ENCODE measurements around the gene RUNX1. TPM values are rescaled to one million over a fixed set of nuclear protein-coding genes. Genes with fewer than 3 reads are reported as not detected.

RUNX1 gene
- total RNA-seq, 1 donor from 2014 or later: 92.1 TPM

DNA sequence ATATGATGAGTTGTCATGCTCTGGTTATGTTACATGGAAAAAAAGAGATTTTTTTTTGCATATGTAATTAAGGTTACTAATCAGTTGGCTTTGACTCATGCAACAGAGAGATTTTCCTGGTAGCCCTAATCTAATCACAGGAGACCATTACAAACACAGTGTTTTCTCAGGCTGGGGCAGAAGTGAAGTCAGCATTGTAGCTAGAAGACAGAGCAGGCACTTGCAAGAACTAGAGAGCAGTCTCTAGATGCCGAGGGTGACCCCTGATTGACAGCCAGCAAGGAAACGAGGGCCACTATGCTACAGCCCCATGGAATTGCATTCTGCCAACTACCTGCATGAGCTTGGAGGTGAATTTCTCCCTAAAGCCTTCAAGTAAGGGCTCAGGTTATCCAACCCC lies 151.3 kb downstream of the RUNX1 start:
- TF ChIP-seq, protein P1, sequence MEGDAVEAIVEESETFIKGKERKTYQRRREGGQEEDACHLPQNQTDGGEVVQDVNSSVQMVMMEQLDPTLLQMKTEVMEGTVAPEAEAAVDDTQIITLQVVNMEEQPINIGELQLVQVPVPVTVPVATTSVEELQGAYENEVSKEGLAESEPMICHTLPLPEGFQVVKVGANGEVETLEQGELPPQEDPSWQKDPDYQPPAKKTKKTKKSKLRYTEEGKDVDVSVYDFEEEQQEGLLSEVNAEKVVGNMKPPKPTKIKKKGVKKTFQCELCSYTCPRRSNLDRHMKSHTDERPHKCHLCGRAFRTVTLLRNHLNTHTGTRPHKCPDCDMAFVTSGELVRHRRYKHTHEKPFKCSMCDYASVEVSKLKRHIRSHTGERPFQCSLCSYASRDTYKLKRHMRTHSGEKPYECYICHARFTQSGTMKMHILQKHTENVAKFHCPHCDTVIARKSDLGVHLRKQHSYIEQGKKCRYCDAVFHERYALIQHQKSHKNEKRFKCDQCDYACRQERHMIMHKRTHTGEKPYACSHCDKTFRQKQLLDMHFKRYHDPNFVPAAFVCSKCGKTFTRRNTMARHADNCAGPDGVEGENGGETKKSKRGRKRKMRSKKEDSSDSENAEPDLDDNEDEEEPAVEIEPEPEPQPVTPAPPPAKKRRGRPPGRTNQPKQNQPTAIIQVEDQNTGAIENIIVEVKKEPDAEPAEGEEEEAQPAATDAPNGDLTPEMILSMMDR (IDR thresholded peaks at IDR 0.05): no peak
- Mint-ChIP-seq H3K27ac (no peak overlapping the region), H3K36me3 (ENCODE audit: low read depth) (peaks cover 28% of the 10 kb centered on the region), H3K9me3 (peaks cover 4% of the 10 kb centered on the region), H3K4me3 (no peak overlapping the region), H3K27me3 (no peaks in the 10 kb centered on the region), H3K4me1 (peaks cover 6% of the 10 kb centered on the region)
- ChIA-PET POLR2A (no interaction called here), CTCF (interaction anchor here (0.7 kb wide), 1 partner anchor 27 kb away, joined by 3 read pairs; no protein-coding TSS in a partner anchor)
- ATAC-seq (ENCODE audit: low read depth): no peak
- DNase-seq: no peak
- intact Hi-C loops (cut with micrococcal nuclease): no loop called here

DNA sequence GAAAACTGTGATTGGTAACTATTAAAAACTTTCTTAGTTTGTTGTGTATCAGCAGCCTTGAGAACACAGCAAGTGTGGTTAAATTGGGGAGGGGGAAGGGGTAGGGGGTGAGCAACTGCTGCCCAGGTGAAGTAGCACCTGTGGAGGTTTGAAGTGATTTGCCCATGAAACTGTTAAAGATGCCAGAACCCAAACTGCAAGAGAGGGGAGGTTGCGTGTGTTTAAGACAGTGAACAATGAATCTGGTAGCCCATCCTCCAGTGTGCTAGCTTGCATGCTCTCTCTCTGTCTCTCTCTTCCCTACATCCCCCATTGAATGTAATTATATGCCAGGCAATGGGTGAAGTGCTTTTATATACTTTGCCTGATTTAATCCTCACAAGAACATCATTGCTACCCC lies 154.7 kb downstream of the RUNX1 start:
- CTCF ChIA-PET: interaction anchor here (3.0 to 3.1 kb wide), 2 partner anchors 506 to 945 kb away, joined by 12 to 15 read pairs; no protein-coding TSS in a partner anchor
- Mint-ChIP-seq H3K9me3 (peaks cover 4% of the 10 kb centered on the region), H3K4me3 (no peak overlapping the region), H3K36me3 (ENCODE audit: low read depth) (peaks cover 21% of the 10 kb centered on the region), H3K27me3 (peaks cover 1% of the 10 kb centered on the region), H3K4me1 (peaks cover 24% of the 10 kb centered on the region), H3K27ac (no peak overlapping the region)
- DNase-seq (no peak), ATAC-seq (ENCODE audit: low read depth) (no peak)
- POLR2A ChIA-PET: interaction anchor here (2.8 kb wide), 1 partner anchor 153 kb away, joined by 22 read pairs; no protein-coding TSS in a partner anchor
- TF ChIP-seq, protein P1 (IDR thresholded peaks at IDR 0.05): no peak
- intact Hi-C loops (cut with micrococcal nuclease): no loop called here

DNA sequence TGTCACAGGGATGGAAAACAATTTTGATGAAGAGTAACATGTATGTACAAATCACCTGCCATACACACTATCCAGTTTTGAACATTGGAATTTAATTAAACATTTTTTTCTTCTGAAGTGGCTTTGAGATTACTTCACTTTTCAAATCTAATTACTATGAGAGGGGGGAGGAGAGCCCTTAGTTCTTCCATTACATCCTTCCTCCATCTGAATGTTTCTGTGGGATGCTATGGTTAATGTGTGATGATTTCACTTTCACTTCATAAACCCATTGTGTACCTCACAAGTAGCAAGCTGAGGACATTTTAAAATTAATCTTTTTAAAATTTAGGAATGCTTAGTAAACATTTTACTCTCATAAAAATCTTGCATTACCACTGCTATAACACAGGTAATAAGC lies 156.9 kb downstream of the RUNX1 start:
- DNase-seq (no peak), ATAC-seq (ENCODE audit: low read depth) (no peak)
- H3K36me3 Mint-ChIP-seq (ENCODE audit: low read depth): peaks cover 14% of the 10 kb centered on the region
- no peak overlapping the region for H3K27ac Mint-ChIP-seq
- no peaks in the 10 kb centered on the region for H3K9me3 Mint-ChIP-seq
- peaks cover 1% of the 10 kb centered on the region for H3K27me3 Mint-ChIP-seq
- POLR2A ChIA-PET: interaction anchor here (0.6 to 2.8 kb wide), 3 partner anchors 19 to 155 kb away, joined by 3 to 22 read pairs (median 3); no protein-coding TSS in a partner anchor
- TF ChIP-seq, protein P1 (IDR thresholded peaks at IDR 0.05): no peak
- peaks cover 36% of the 10 kb centered on the region for H3K4me1 Mint-ChIP-seq
- no peak overlapping the region for H3K4me3 Mint-ChIP-seq
- intact Hi-C loops (cut with micrococcal nuclease): no loop called here
- CTCF ChIA-PET: interaction anchor here (1.0 to 3.1 kb wide), 7 partner anchors 43 to 948 kb away, joined by 3 to 39 read pairs (median 10); partner anchors contain the start of gene RUNX1

DNA sequence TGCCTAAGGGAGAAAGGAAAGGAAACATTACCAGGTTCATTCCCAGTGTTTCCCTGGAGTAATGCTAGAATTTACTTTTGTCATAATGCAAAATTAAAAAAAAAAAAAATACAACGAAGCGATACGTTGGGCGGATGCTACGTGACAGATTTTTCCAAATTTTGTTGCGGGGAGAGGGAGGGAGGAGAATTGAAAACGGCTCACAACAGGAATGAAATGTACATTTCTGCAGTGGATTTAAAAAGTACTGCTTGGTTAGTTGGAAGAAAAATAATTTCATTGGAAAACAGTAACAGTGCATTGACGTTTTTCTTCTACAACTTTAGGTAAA lies 157.5 kb downstream of the RUNX1 start:
- Mint-ChIP-seq H3K4me1 (peaks cover 36% of the 10 kb centered on the region), H3K27ac (no peak overlapping the region), H3K27me3 (peaks cover 1% of the 10 kb centered on the region), H3K36me3 (ENCODE audit: low read depth) (peaks cover 7% of the 10 kb centered on the region), H3K4me3 (no peak overlapping the region), H3K9me3 (no peaks in the 10 kb centered on the region)
- DNase-seq (no peak), ATAC-seq (ENCODE audit: low read depth) (no peak)
- ChIA-PET CTCF (interaction anchor here (1.0 to 4.7 kb wide), 4 partner anchors 137 to 948 kb away, joined by 3 to 66 read pairs (median 26); partner anchors contain the start of gene RUNX1), POLR2A (interaction anchor here (1.0 to 5.1 kb wide), 4 partner anchors 34 to 509 kb away, joined by 3 to 63 read pairs (median 16); no protein-coding TSS in a partner anchor)
- intact Hi-C loops (cut with micrococcal nuclease): loop anchor here (2.0 kb wide), 2 partner anchors 17 to 1137 kb away; no protein-coding TSS in a partner anchor
- TF ChIP-seq, protein P1 (IDR thresholded peaks at IDR 0.05): no peak

DNA sequence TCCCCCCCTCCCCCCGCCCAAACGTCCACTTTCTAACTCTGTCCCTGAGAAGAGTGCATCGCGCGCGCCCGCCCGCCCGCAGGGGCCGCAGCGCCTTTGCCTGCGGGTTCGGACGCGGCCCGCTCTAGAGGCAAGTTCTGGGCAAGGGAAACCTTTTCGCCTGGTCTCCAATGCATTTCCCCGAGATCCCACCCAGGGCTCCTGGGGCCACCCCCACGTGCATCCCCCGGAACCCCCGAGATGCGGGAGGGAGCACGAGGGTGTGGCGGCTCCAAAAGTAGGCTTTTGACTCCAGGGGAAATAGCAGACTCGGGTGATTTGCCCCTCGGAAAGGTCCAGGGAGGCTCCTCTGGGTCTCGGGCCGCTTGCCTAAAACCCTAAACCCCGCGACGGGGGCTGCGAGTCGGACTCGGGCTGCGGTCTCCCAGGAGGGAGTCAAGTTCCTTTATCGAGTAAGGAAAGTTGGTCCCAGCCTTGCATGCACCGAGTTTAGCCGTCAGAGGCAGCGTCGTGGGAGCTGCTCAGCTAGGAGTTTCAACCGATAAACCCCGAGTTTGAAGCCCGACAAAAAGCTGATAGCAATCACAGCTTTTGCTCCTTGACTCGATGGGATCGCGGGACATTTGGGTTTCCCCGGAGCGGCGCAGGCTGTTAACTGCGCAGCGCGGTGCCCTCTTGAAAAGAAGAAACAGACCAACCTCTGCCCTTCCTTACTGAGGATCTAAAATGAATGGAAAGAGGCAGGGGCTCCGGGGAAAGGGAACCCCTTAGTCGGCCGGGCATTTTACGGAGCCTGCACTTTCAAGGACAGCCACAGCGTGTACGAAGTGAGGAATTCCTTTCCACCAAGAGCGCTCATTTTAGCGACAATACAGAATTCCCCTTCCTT lies 158.1 kb downstream of the RUNX1 start:
- H3K9me3 Mint-ChIP-seq: no peaks in the 10 kb centered on the region
- H3K36me3 Mint-ChIP-seq (ENCODE audit: low read depth): peaks cover 11% of the 10 kb centered on the region
- no peak overlapping the region for H3K27ac Mint-ChIP-seq
- peak overlapping the region; percentile 71 for H3K4me3 Mint-ChIP-seq
- CTCF ChIA-PET: interaction anchor here (1.4 to 4.7 kb wide), 6 partner anchors 45 to 949 kb away, joined by 3 to 66 read pairs (median 5); partner anchors contain the start of gene RUNX1
- TF ChIP-seq, protein P1 (IDR thresholded peaks at IDR 0.05): no peak
- peak; percentile 34 for DNase-seq
- intact Hi-C loops (cut with micrococcal nuclease): loop anchor here (1.0 to 2.0 kb wide), 5 partner anchors 18 to 1138 kb away; no protein-coding TSS in a partner anchor
- peaks cover 41% of the 10 kb centered on the region for H3K4me1 Mint-ChIP-seq
- ATAC-seq (ENCODE audit: low read depth): no peak
- peaks cover 1% of the 10 kb centered on the region for H3K27me3 Mint-ChIP-seq
- POLR2A ChIA-PET: interaction anchor here (1.0 to 5.8 kb wide), 13 partner anchors 34 to 949 kb away, joined by 3 to 290 read pairs (median 7); partner anchors contain the start of gene RUNX1

Measured in activated B cell treated with CpG ODN at 0.5 μM for 24 hours (primary cell).